Uterus (tissue), 4 donors: ENCODE data around the gene ABL1. TPM values are rescaled to one million over a fixed set of nuclear protein-coding genes. Genes with fewer than 3 reads are reported as not detected.
A peak's percentile ranks its signal among the peaks of the same experiment; 100 is the strongest.

Experiments
- DNase-seq, 2 donors: peaks; one replicate each; pipeline ENCODE4 v3.0.0-alpha.2; 2019 to 2020
- H3K27ac ChIP-seq, 2 donors: fragments of 200-600 bp; sonication (generic); 1 replicate in 1 of 2; 2 replicates in 1 of 2; pipeline ENCODE4 v1.5.1; 2016 to 2018
- H3K27me3 ChIP-seq, 2 donors: fragments of 200-600 bp; sonication (generic); one replicate each; pipeline ENCODE4 v1.5.1; 2018 to 2019; ENCODE audit warnings: control low read depth in 1 of 2
- H3K36me3 ChIP-seq, 2 donors: fragments of 200-600 bp; sonication (generic); one replicate each; pipeline ENCODE4 v1.5.1; 2019; ENCODE audit warnings: control low read depth in 1 of 2
- H3K4me1 ChIP-seq, 2 donors: fragments of 200-600 bp; sonication (generic); one replicate each; pipeline ENCODE4 v1.5.1; 2018 to 2019; ENCODE audit warnings: control low read depth in 1 of 2
- H3K4me3 ChIP-seq, 2 donors: fragments of 200-600 bp; sonication (generic); 1 replicate in 1 of 2; 2 replicates in 1 of 2; pipeline ENCODE4 v1.5.1; 2018 to 2019; ENCODE audit warnings: mild to moderate bottlenecking in 1 of 2
- H3K9me3 ChIP-seq, 2 donors: fragments of 200-600 bp; sonication (generic); one replicate each; pipeline ENCODE4 v1.5.1; 2019; ENCODE audit warnings: control low read depth in 1 of 2
- CTCF ChIP-seq, 4 experiments: fragments of 200-600 bp in 2 of 4; fragments of 450-650 bp in 2 of 4; sonication (generic) in 2 of 4; IDR thresholded peaks; one replicate each; pipeline ENCODE4 v1.5.1; 2016 to 2019; ENCODE audit warnings: antibody characterized with exemption in 4 of 4, mild to moderate bottlenecking in 2 of 4, moderate library complexity in 1 of 4
- POLR2A ChIP-seq, 2 donors: fragments of 450-650 bp; IDR thresholded peaks; one replicate each; pipeline ENCODE4 v1.6.1; 2016; ENCODE audit warnings: antibody characterized with exemption in 2 of 2, mild to moderate bottlenecking in 1 of 2, moderate library complexity in 1 of 2
- intact Hi-C: fragments of 100-400 bp; cut with DNase I; formaldehyde crosslinking; loops from one replicate; pipeline ENCODE4 v1.15.1; 2023; ENCODE audit warnings: low total_unique reads
- total RNA-seq, 4 donors: library from RNA; depleted of rRNA in 3 of 4; stranded (reverse); fragments of >200 nt in 3 of 4; gene quantifications; one replicate each; pipeline versions ENCODE4 v1.1.0 to v1.2.4, GENCODE V29; 2014 to 2023
- donor health status: DM: yes; HTN: yes; CAD: no.

ABL1 gene
- total RNA-seq, 4 donors from 2014 or later = 22.5 to 117 (median 57.8) TPM

GRCh38 chr9:130825809-130826208 lies 9.2 kb upstream of the ABL1 start:
- no peak for DNase-seq
- Histone ChIP-seq H3K27ac (peak overlapping the region; percentile 72 to 93), H3K9me3 (no peaks in the 10 kb centered on the region), H3K36me3 (no peaks in the 10 kb centered on the region), H3K4me3 (no peak overlapping the region), H3K27me3 (no peaks in the 10 kb centered on the region), H3K4me1 (peaks cover 7% of the 10 kb centered on the region in 2 donors)
- intact Hi-C loops = no loop called here
- TF ChIP-seq POLR2A (IDR thresholded peaks at IDR 0.05) = no peak
- no peak for TF ChIP-seq CTCF (IDR thresholded peaks at IDR 0.05)

GRCh38 chr9:130829762-130830161 lies 5.3 kb upstream of the ABL1 start:
- no peak for DNase-seq
- H3K27ac ChIP-seq = peak overlapping the region in 1 of 2 donors; percentile 71
- H3K27me3 ChIP-seq = no peaks in the 10 kb centered on the region
- peaks cover 7 to 18% of the 10 kb centered on the region in 2 donors for H3K4me1 ChIP-seq
- TF ChIP-seq CTCF (IDR thresholded peaks at IDR 0.05) = no peak
- TF ChIP-seq POLR2A (IDR thresholded peaks at IDR 0.05) = no peak
- H3K4me3 ChIP-seq = no peak overlapping the region
- intact Hi-C loops = loop anchor here (10.0 kb wide), 1 partner anchor 45 kb away; no protein-coding TSS in a partner anchor
- H3K36me3 ChIP-seq = no peaks in the 10 kb centered on the region
- no peaks in the 10 kb centered on the region for H3K9me3 ChIP-seq

- peaks cover 7 to 18% of the 10 kb centered on the region in 2 donors for H3K4me1 ChIP-seq
- no peaks in the 10 kb centered on the region for H3K27me3 ChIP-seq
- TF ChIP-seq CTCF (IDR thresholded peaks at IDR 0.05) (no peak), POLR2A (IDR thresholded peaks at IDR 0.05) (no peak)
- no peak overlapping the region for H3K4me3 ChIP-seq
- H3K27ac ChIP-seq = peak overlapping the region; percentile 28 to 71
- H3K9me3 ChIP-seq = no peaks in the 10 kb centered on the region
- no peak for DNase-seq
- intact Hi-C loops = loop anchor here (10.0 kb wide), 1 partner anchor 45 kb away; no protein-coding TSS in a partner anchor
- no peaks in the 10 kb centered on the region for H3K36me3 ChIP-seq
Measured at GRCh38 chr9:130830231-130830760, 4.8 kb upstream of the ABL1 start.

- H3K9me3 ChIP-seq = no peaks in the 10 kb centered on the region
- peaks cover 7 to 12% of the 10 kb centered on the region in 2 donors for H3K4me1 ChIP-seq
- DNase-seq = no peak
- intact Hi-C loops = loop anchor here (10.0 kb wide), 1 partner anchor 46 kb away; no protein-coding TSS in a partner anchor
- TF ChIP-seq CTCF (IDR thresholded peaks at IDR 0.05) (no peak), POLR2A (IDR thresholded peaks at IDR 0.05) (no peak)
- peak overlapping the region in 1 of 2 donors; percentile 71 for H3K27ac ChIP-seq
- no peaks in the 10 kb centered on the region for H3K27me3 ChIP-seq
- H3K4me3 ChIP-seq = no peak overlapping the region
- no peaks in the 10 kb centered on the region for H3K36me3 ChIP-seq
Measured at GRCh38 chr9:130831077-130831476, 4.0 kb upstream of the ABL1 start.

- Histone ChIP-seq H3K27ac (peak overlapping the region; percentile 96 to 98), H3K4me1 (peaks cover 7 to 16% of the 10 kb centered on the region in 2 donors), H3K9me3 (no peaks in the 10 kb centered on the region), H3K36me3 (no peaks in the 10 kb centered on the region), H3K4me3 (no peak overlapping the region), H3K27me3 (no peaks in the 10 kb centered on the region)
- TF ChIP-seq POLR2A (IDR thresholded peaks at IDR 0.05) (no peak), CTCF (IDR thresholded peaks at IDR 0.05) (no peak)
- no peak for DNase-seq
- intact Hi-C loops = loop anchor here (10.0 kb wide), 1 partner anchor 49 kb away; no protein-coding TSS in a partner anchor
Measured at GRCh38 chr9:130833031-130833990, 1.7 kb upstream of the ABL1 start.
